ENCODE measurements around the gene SND1.

GRCh38 chr7:128021366-128021765 lies 369.4 kb downstream of the SND1 start:
- TF ChIP-seq POLR2A (IDR thresholded peaks at IDR 0.05; ENCODE audit: low read length), result no peak
- no peak for TF ChIP-seq GATA1 (IDR thresholded peaks at IDR 0.05; ENCODE audit: low read depth, low read length)

Measured in erythroblast (primary cell).